K562 (cell line): ENCODE data around the gene ZBTB39. TPM values are rescaled to one million over a fixed set of nuclear protein-coding genes. Genes with fewer than 3 reads are reported as not detected.

Experiments used
- ATAC-seq: fragments of 200-7000 bp; cut with Tn5 transposase; 3 replicates; pipeline ENCODE4 v1.9.1; 2020; ENCODE audit warnings: moderate library complexity
- BruUV-seq: library from RNA; stranded (reverse); fragments of 400-500 nt; replicated peaks from 2 replicates; lab custom pipeline; 2021; lab: Mats Ljungman, UMichigan
- CTCF ChIA-PET: fragments of 300-600 bp; formaldehyde crosslinking; extraction: SDS; loops from one replicate; lab custom pipeline; 2021; ENCODE audit warnings: low intra/inter-chr PET ratio; lab: Yijun Ruan, JAX
- POLR2A ChIA-PET: fragments of 300-600, 350-650 bp; sonication (Branson Sonifier 250); formaldehyde crosslinking; extraction: SDS; loops from one replicate; lab custom pipeline; 2021; ENCODE audit warnings: antibody characterized with exemption, inconsistent platforms; lab: Yijun Ruan, JAX
- DNase-seq, 4 experiments: peaks; one replicate each; pipeline versions ENCODE4 v3.0.0 to v3.0.0-alpha.2; 2011 to 2018; ENCODE audit warnings: low spot score in 3 of 4, mixed read lengths in 3 of 4; ENCODE audit errors: extremely low read depth in 1 of 4
- FAIRE-seq: peaks from 2 replicates; lab custom pipeline; 2011; peaks lifted over from hg19 to GRCh38; lab: Jason Lieb, UNC
- H2AFZ ChIP-seq: 2 replicates; pipeline ENCODE4 v1.6.0; 2011; ENCODE audit warnings: low read depth, low read length, control low read depth, inconsistent platforms
- H3K27ac ChIP-seq: fragments of 200-600 bp; 3 replicates; pipeline ENCODE4 v1.8.0; 2011; ENCODE audit warnings: low read depth, mild to moderate bottlenecking, control low read depth, inconsistent platforms, low read length, moderate library complexity, mixed read lengths; ENCODE audit errors: extremely low read depth
- H3K27me3 ChIP-seq, 2 experiments: fragments of 300-600 bp in 1 of 2; 2 replicates in 1 of 2; 3 replicates in 1 of 2; pipeline versions ENCODE4 v1.6.0 to v1.8.0; 2011; ENCODE audit warnings: inconsistent platforms in 2 of 2, low read length in 2 of 2, mild to moderate bottlenecking in 1 of 2, mixed read lengths in 1 of 2, moderate library complexity in 1 of 2; ENCODE audit not compliant: control insufficient read depth in 2 of 2, insufficient read depth in 2 of 2
- H3K36me3 ChIP-seq: fragments of 300-600 bp; 3 replicates; pipeline ENCODE4 v1.8.0; 2011; ENCODE audit warnings: mild to moderate bottlenecking, low read length, inconsistent platforms; ENCODE audit not compliant: control insufficient read depth, insufficient read depth
- H3K4me1 ChIP-seq, 2 experiments: fragments of 200-600 bp in 1 of 2; replicated peaks in 1 of 2; 2 replicates in 1 of 2; 3 replicates in 1 of 2; pipeline versions ENCODE4 v1.5.1 to v1.8.0; 2011; ENCODE audit warnings: inconsistent platforms in 2 of 2, low read length in 2 of 2, mild to moderate bottlenecking in 1 of 2, mixed read lengths in 1 of 2, moderate library complexity in 1 of 2; ENCODE audit not compliant: control insufficient read depth in 2 of 2, insufficient read depth in 2 of 2
- H3K4me2 ChIP-seq: 2 replicates; pipeline ENCODE4 v1.6.1; 2011; ENCODE audit warnings: low read length, control low read depth, inconsistent platforms, mixed read lengths; ENCODE audit not compliant: insufficient read depth
- H3K4me3 ChIP-seq: fragments of 200-600 bp; sonication (generic), shearing (Covaris generic); 2 replicates; pipeline ENCODE4 v1.5.1; 2016; ENCODE audit warnings: control low read depth, inconsistent platforms
- H3K79me2 ChIP-seq: fragments of 200-600 bp; 3 replicates; pipeline ENCODE4 v1.8.0; 2011; ENCODE audit warnings: low read length, inconsistent platforms; ENCODE audit not compliant: control insufficient read depth, insufficient read depth
- H3K9ac ChIP-seq, 2 experiments: 2 replicates each; pipeline versions ENCODE4 v1.6.0 to v1.6.1; 2011; ENCODE audit warnings: low read depth in 2 of 2, low read length in 2 of 2, control low read depth in 1 of 2, inconsistent platforms in 1 of 2, mild to moderate bottlenecking in 1 of 2, mixed read lengths in 1 of 2; ENCODE audit not compliant: insufficient read depth in 1 of 2
- H3K9me1 ChIP-seq: one replicate; pipeline ENCODE4 v1.6.0; 2011; ENCODE audit warnings: inconsistent platforms, mild to moderate bottlenecking, low read length, moderate library complexity; ENCODE audit not compliant: control insufficient read depth, insufficient read depth
- H3K9me3 ChIP-seq: replicated peaks from 2 replicates; pipeline ENCODE4 v1.5.1; 2011; ENCODE audit warnings: low read depth, low read length, inconsistent platforms; ENCODE audit not compliant: control insufficient read depth, insufficient read depth
- H4K20me1 ChIP-seq: replicated peaks from 2 replicates; pipeline ENCODE4 v1.6.1; 2011; ENCODE audit warnings: low read length, inconsistent platforms, mixed read lengths; ENCODE audit not compliant: control insufficient read depth, insufficient read depth
- BCL6 ChIP-seq: fragments of 250-450 bp; sonication (Bioruptor Pico); IDR thresholded peaks from 2 replicates; pipeline ENCODE4 v1.4.0; 2020
- ETV1 ChIP-seq: fragments of 450-650 bp; conservative IDR thresholded peaks from 2 replicates; pipeline ENCODE4 v1.6.1; 2016; ENCODE audit warnings: missing genetic modification characterization, control low read depth, low read depth, missing compliant biosample characterization
- KHSRP ChIP-seq: fragments of 450-650 bp; IDR thresholded peaks from 2 replicates; pipeline ENCODE4 v1.6.1; 2017
- KLF6 ChIP-seq: fragments of 250-450 bp; sonication (Bioruptor Pico); IDR thresholded peaks from 2 replicates; pipeline ENCODE4 v1.4.0; 2020; ENCODE audit warnings: mild to moderate bottlenecking, moderate library complexity, borderline replicate concordance
- SMAD2 ChIP-seq: fragments of 150-350 bp; IDR thresholded peaks from 2 replicates; pipeline ENCODE4 v1.6.1; 2014; ENCODE audit warnings: low read depth, mild to moderate bottlenecking, low read length
- SOX6 ChIP-seq: fragments of 450-650 bp; IDR thresholded peaks from 2 replicates; pipeline ENCODE4 v1.6.1; 2014; ENCODE audit warnings: mild to moderate bottlenecking
- ZEB2 ChIP-seq: fragments of 450-650 bp; IDR thresholded peaks from 2 replicates; pipeline ENCODE4 v1.6.1; 2016
- ZNF324 ChIP-seq: fragments of 250-450 bp; sonication (Bioruptor Pico); IDR thresholded peaks from 2 replicates; pipeline ENCODE4 v1.4.0; 2020; ENCODE audit warnings: mild to moderate bottlenecking
- ZNF561 ChIP-seq: fragments of 450-650 bp; formaldehyde crosslinking; conservative IDR thresholded peaks from 2 replicates; pipeline ENCODE4 v1.4.0; 2020; ENCODE audit warnings: mild to moderate bottlenecking, moderate library complexity
- ZNF699 ChIP-seq: fragments of 250-450 bp; sonication (Bioruptor Pico); IDR thresholded peaks from 2 replicates; pipeline ENCODE4 v1.8.0; 2021; ENCODE audit warnings: mild to moderate bottlenecking, moderate library complexity; ENCODE audit not compliant: insufficient replicate concordance
- WGBS: fragments of 100-300 bp; shearing (Covaris generic); methylation state at CpG from one replicate; pipeline ENCODE4 v1.1.6; 2016; ENCODE audit warnings: low coverage, mixed read lengths; ENCODE audit not compliant: insufficient coverage; ENCODE audit errors: missing lambda C conversion rate; 5-methylcytosine and 5-hydroxymethylcytosine counted together
- in situ Hi-C: fragments of 300-500 bp; cut with MboI; formaldehyde crosslinking; loops from 4 replicates; pipeline ENCODE4 v1.15.0; 2018; ENCODE audit warnings: inconsistent platforms, mixed read lengths
- intact Hi-C: fragments of 100-400 bp; cut with micrococcal nuclease; formaldehyde crosslinking; loops from 2 replicates; pipeline ENCODE4 v1.14.2; 2022
- polyA plus RNA-seq, 8 experiments: library from polyadenylated mRNA; depleted of rRNA in 4 of 8; stranded (reverse) in 5 of 8; unstranded in 3 of 8; fragments of >200 nt; fragmentation: Nextera tagmentation in 2 of 8; fragmentation: Illumina TruSeq in 1 of 8; extraction: Ambion mirVana in 2 of 8; extraction: Trizol in 1 of 8; gene quantifications; 2 replicates each; pipeline versions ENCODE4 v1.2.1 to v1.2.3, GENCODE V29; 2011 to 2014; ENCODE audit warnings: inconsistent platforms in 1 of 8, missing spikeins in 1 of 8
- total RNA-seq, 7 experiments: library from RNA; depleted of rRNA in 6 of 7; stranded (reverse); fragments of >200 nt in 6 of 7; fragmentation: Illumina TruSeq in 2 of 7; extraction: Trizol in 2 of 7; gene quantifications; 2 replicates each; pipeline versions ENCODE4 v1.2.1 to v1.2.3, GENCODE V29; 2011 to 2021; ENCODE audit warnings: low replicate concordance in 1 of 7
- TF ChIP-seq, protein P1 (sequence below), 2 experiments: fragments of 450-650 bp; conservative IDR thresholded peaks; 2 replicates each; pipeline ENCODE4 v1.6.1; 2017; ENCODE audit warnings: mild to moderate bottlenecking in 2 of 2, moderate library complexity in 2 of 2
- TF ChIP-seq, protein P2 (sequence below): fragments of 450-650 bp; IDR thresholded peaks from 2 replicates; pipeline ENCODE4 v1.6.1; 2016; ENCODE audit warnings: borderline replicate concordance
- TF ChIP-seq, protein P3 (sequence below): fragments of 250-450 bp; sonication (Bioruptor Pico); IDR thresholded peaks from 2 replicates; pipeline ENCODE4 v1.5.1; 2021; ENCODE audit warnings: mild to moderate bottlenecking
- TF ChIP-seq, protein P4 (sequence below), 2 experiments: IDR thresholded peaks; 2 replicates each; pipeline ENCODE4 v1.6.1; 2011; ENCODE audit warnings: borderline replicate concordance in 1 of 2, control low read depth in 1 of 2, low read depth in 1 of 2, low read length in 1 of 2, mild to moderate bottlenecking in 1 of 2, mixed read lengths in 1 of 2, moderate library complexity in 1 of 2; ENCODE audit not compliant: insufficient read depth in 1 of 2, insufficient read length in 1 of 2, poor library complexity in 1 of 2, severe bottlenecking in 1 of 2; ENCODE audit errors: extremely low read depth in 1 of 2
- TF ChIP-seq, protein P5 (sequence below): fragments of 250-450 bp; sonication (Bioruptor Pico); IDR thresholded peaks from 2 replicates; pipeline ENCODE4 v1.4.0; 2020

ZBTB39 gene
- total and polyA plus RNA-seq, 9 of the 15 experiments (the other 6 are each of a cell fraction or from before 2014, with no cell fraction given) = 3.3 to 13.3 (median 8.6) TPM

DNA sequence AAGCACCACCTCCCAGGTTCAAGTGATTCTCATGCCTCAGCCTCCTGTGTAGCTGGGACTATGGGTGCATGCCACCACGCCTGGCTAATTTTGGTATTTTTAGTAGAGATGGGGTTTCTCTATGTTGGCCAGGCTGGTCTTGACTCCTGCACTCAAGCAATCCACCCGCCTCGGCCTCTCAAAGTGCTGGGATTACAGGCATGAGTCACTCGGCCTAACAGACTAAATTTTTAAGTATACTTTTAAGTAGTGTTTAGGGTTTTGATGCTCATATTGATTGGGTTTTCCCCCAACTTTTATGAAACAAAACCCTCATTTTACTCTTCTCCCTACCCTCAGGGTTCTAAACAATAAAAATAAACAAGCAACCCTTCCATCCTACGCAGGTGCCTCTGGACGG, 38.1 kb upstream of the ZBTB39 start:
- H3K27ac ChIP-seq = no peak overlapping the region
- FAIRE-seq = no peak
- H3K4me3 ChIP-seq = no peak overlapping the region
- peaks cover 13 to 15% of the 10 kb centered on the region in 2 experiments; a peak in 4 of 5 replicates for H3K27me3 ChIP-seq
- H3K36me3 ChIP-seq = no peaks in the 10 kb centered on the region
- peaks cover under 1% of the 10 kb centered on the region; the same call in 1 of the 2 replicates for H4K20me1 ChIP-seq
- H3K9me3 ChIP-seq = no peaks in the 10 kb centered on the region
- WGBS = 11% methylated on average over 6 of the region's 6 CpGs
- H3K4me1 ChIP-seq = peaks cover 2 to 4% of the 10 kb centered on the region in 2 experiments; a peak in 3 of 5 replicates
- H2AFZ ChIP-seq = no peak overlapping the region
- no peak for TF ChIP-seq ZNF324 (CRISPR knock-in tag)
- TF ChIP-seq, protein P1, sequence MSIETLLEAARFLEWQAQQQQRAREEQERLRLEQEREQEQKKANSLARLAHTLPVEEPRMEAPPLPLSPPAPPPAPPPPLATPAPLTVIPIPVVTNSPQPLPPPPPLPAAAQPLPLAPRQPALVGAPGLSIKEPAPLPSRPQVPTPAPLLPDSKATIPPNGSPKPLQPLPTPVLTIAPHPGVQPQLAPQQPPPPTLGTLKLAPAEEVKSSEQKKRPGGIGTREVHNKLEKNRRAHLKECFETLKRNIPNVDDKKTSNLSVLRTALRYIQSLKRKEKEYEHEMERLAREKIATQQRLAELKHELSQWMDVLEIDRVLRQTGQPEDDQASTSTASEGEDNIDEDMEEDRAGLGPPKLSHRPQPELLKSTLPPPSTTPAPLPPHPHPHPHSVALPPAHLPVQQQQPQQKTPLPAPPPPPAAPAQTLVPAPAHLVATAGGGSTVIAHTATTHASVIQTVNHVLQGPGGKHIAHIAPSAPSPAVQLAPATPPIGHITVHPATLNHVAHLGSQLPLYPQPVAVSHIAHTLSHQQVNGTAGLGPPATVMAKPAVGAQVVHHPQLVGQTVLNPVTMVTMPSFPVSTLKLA (conservative IDR thresholded peaks at IDR 0.05) = no peak
- TF ChIP-seq, protein P2, sequence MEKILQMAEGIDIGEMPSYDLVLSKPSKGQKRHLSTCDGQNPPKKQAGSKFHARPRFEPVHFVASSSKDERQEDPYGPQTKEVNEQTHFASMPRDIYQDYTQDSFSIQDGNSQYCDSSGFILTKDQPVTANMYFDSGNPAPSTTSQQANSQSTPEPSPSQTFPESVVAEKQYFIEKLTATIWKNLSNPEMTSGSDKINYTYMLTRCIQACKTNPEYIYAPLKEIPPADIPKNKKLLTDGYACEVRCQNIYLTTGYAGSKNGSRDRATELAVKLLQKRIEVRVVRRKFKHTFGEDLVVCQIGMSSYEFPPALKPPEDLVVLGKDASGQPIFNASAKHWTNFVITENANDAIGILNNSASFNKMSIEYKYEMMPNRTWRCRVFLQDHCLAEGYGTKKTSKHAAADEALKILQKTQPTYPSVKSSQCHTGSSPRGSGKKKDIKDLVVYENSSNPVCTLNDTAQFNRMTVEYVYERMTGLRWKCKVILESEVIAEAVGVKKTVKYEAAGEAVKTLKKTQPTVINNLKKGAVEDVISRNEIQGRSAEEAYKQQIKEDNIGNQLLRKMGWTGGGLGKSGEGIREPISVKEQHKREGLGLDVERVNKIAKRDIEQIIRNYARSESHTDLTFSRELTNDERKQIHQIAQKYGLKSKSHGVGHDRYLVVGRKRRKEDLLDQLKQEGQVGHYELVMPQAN = no peak
- TF ChIP-seq, protein P3, sequence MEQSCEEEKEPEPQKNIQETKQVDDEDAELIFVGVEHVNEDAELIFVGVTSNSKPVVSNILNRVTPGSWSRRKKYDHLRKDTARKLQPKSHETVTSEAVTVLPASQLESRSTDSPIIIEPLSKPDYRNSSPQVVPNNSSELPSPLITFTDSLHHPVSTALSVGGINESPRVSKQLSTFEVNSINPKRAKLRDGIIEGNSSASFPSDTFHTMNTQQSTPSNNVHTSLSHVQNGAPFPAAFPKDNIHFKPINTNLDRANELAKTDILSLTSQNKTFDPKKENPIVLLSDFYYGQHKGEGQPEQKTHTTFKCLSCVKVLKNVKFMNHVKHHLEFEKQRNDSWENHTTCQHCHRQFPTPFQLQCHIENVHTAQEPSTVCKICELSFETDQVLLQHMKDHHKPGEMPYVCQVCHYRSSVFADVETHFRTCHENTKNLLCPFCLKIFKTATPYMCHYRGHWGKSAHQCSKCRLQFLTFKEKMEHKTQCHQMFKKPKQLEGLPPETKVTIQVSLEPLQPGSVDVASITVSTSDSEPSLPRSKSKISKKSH (CRISPR knock-in tag) = no peak
- no peak for TF ChIP-seq ZEB2
- no peak for TF ChIP-seq KLF6 (CRISPR knock-in tag)
- no peak for TF ChIP-seq ZNF561 (CRISPR knock-in tag)
- TF ChIP-seq, protein P4, sequence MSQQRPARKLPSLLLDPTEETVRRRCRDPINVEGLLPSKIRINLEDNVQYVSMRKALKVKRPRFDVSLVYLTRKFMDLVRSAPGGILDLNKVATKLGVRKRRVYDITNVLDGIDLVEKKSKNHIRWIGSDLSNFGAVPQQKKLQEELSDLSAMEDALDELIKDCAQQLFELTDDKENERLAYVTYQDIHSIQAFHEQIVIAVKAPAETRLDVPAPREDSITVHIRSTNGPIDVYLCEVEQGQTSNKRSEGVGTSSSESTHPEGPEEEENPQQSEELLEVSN (IDR thresholded peaks at IDR 0.05; ENCODE audit: borderline replicate concordance in 1 of 2, extremely low read depth in 1 of 2, insufficient read depth in 1 of 2, insufficient read length in 1 of 2, low read depth in 1 of 2, low read length in 1 of 2, poor library complexity in 1 of 2, severe bottlenecking in 1 of 2) = no peak
- TF ChIP-seq KHSRP = no peak
- no peak for TF ChIP-seq SOX6
- no peak for TF ChIP-seq ETV1 (tag)
- TF ChIP-seq, protein P5, sequence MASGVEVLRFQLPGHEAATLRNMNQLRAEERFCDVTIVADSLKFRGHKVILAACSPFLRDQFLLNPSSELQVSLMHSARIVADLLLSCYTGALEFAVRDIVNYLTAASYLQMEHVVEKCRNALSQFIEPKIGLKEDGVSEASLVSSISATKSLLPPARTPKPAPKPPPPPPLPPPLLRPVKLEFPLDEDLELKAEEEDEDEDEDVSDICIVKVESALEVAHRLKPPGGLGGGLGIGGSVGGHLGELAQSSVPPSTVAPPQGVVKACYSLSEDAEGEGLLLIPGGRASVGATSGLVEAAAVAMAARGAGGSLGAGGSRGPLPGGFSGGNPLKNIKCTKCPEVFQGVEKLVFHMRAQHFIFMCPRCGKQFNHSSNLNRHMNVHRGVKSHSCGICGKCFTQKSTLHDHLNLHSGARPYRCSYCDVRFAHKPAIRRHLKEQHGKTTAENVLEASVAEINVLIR (CRISPR knock-in tag) = no peak
- TF ChIP-seq SMAD2 = no peak
- no peak for TF ChIP-seq ZNF699
- TF ChIP-seq BCL6 (CRISPR knock-in tag) = no peak
- intact Hi-C loops = no loop called here
- ChIA-PET CTCF (no interaction called here), POLR2A (interaction anchor here (1.0 kb wide), 1 partner anchor 408 kb away, joined by 5 read pairs; no protein-coding TSS in a partner anchor)
- DNase-seq = no peak
- no TSS peak for BruUV-seq
- in situ Hi-C loops = no loop called here
- ATAC-seq = no peak
- H3K9me1 ChIP-seq = no peaks in the 10 kb centered on the region
- no peak overlapping the region for H3K4me2 ChIP-seq
- no peak overlapping the region for H3K9ac ChIP-seq
- no peaks in the 10 kb centered on the region for H3K79me2 ChIP-seq
